ENCODE data around the gene CFAP299.

- no peak for TF ChIP-seq TAF1 (IDR thresholded peaks at IDR 0.05; ENCODE audit: low read depth, low read length)
- TF ChIP-seq GABPA (IDR thresholded peaks at IDR 0.05; ENCODE audit: borderline replicate concordance, insufficient read depth, low read length): no peak
- no peak for TF ChIP-seq EP300 (IDR thresholded peaks at IDR 0.05; ENCODE audit: borderline replicate concordance in 1 of 2, low read depth in 2 of 2, low read length in 2 of 2)
- TF ChIP-seq POLR2AphosphoS5 (IDR thresholded peaks at IDR 0.05; ENCODE audit: low read depth, low read length): no peak
- no peak for TF ChIP-seq CTCF (IDR thresholded peaks at IDR 0.05; ENCODE audit: control extremely low read depth in 1 of 3, insufficient read depth in 1 of 3, low read depth in 1 of 3, low read length in 3 of 3)
- no peak for TF ChIP-seq SIX5 (IDR thresholded peaks at IDR 0.05; ENCODE audit: low read depth, low read length)
- TF ChIP-seq MAFK (IDR thresholded peaks at IDR 0.05; ENCODE audit: low read depth, low read length): no peak
- TF ChIP-seq CREB1 (IDR thresholded peaks at IDR 0.05): no peak
- TF ChIP-seq POLR2A (IDR thresholded peaks at IDR 0.05; ENCODE audit: control extremely low read depth in 1 of 2, low read depth in 2 of 2, low read length in 2 of 2): no peak
- TF ChIP-seq RFX5 (IDR thresholded peaks at IDR 0.05; ENCODE audit: borderline replicate concordance, low read depth, low read length): no peak
- TF ChIP-seq SP1 (IDR thresholded peaks at IDR 0.05; ENCODE audit: low read depth, low read length): no peak
Observed at GRCh38 chr4:80655662-80656061, 320.1 kb downstream of the CFAP299 start.
